HG02642 (cell line): Measurements from ENCODE around the gene FIP1L1.

Experiments
- ATAC-seq: cut with Tn5 transposase; IDR thresholded peaks from one replicate; pipeline ENCODE4 v1.9.1; 2021; ENCODE audit warnings: mild to moderate bottlenecking; ENCODE audit not compliant: unreplicated experiment, poor library complexity

The FIP1L1 gene

GRCh38 chr4:53494851-53495250, 117.4 kb downstream of the FIP1L1 start:
- ATAC-seq = no peak

GRCh38 chr4:53497487-53498244, 120.2 kb downstream of the FIP1L1 start:
- ATAC-seq = no peak

- ATAC-seq = no peak
Observed at GRCh38 chr4:53498706-53499105, 121.3 kb downstream of the FIP1L1 start.

GRCh38 chr4:53499791-53500190, 122.3 kb downstream of the FIP1L1 start:
- ATAC-seq = no peak

GRCh38 chr4:53500546-53500945, 123.1 kb downstream of the FIP1L1 start:
- ATAC-seq = no peak

GRCh38 chr4:53501561-53501960, 124.1 kb downstream of the FIP1L1 start:
- no peak for ATAC-seq

- no peak for ATAC-seq
Observed at GRCh38 chr4:53502094-53502493, 124.7 kb downstream of the FIP1L1 start.

GRCh38 chr4:53505947-53506346, 128.5 kb downstream of the FIP1L1 start:
- ATAC-seq = no peak

- ATAC-seq = no peak
Observed at GRCh38 chr4:53507058-53507457, 129.6 kb downstream of the FIP1L1 start.

- no peak for ATAC-seq
Observed at GRCh38 chr4:53507671-53508286, 130.3 kb downstream of the FIP1L1 start.

- ATAC-seq = no peak
Observed at GRCh38 chr4:53508446-53508845, 131.0 kb downstream of the FIP1L1 start.

GRCh38 chr4:53510321-53510720, 132.9 kb downstream of the FIP1L1 start:
- no peak for ATAC-seq
